ENCODE data around the gene CNKSR3.

CNKSR3 gene

GRCh38 chr6:154428897-154429296 is 81.6 kb downstream of the CNKSR3 start:
- no peak overlapping the region for H3K4me3 ChIP-seq (ENCODE audit: low read depth, low read length)

- no peak overlapping the region for H3K4me3 ChIP-seq (ENCODE audit: low read depth, low read length)
These were observed 83.0 kb downstream of the CNKSR3 start for GRCh38 chr6:154427446-154427845.

GRCh38 chr6:154426997-154427396 is 83.5 kb downstream of the CNKSR3 start:
- no peak overlapping the region for H3K4me3 ChIP-seq (ENCODE audit: low read depth, low read length)

GRCh38 chr6:154425034-154425433 is 85.5 kb downstream of the CNKSR3 start:
- no peak overlapping the region for H3K4me3 ChIP-seq (ENCODE audit: low read depth, low read length)

GRCh38 chr6:154414021-154414813 is 96.3 kb downstream of the CNKSR3 start:
- no peak overlapping the region for H3K4me3 ChIP-seq (ENCODE audit: low read depth, low read length)

- no peak overlapping the region for H3K4me3 ChIP-seq (ENCODE audit: low read depth, low read length)
These were observed 98.2 kb downstream of the CNKSR3 start for GRCh38 chr6:154412106-154412820.

GRCh38 chr6:154411076-154411475 is 99.4 kb downstream of the CNKSR3 start:
- H3K4me3 ChIP-seq (ENCODE audit: low read depth, low read length), result no peak overlapping the region

- no peak overlapping the region for H3K4me3 ChIP-seq (ENCODE audit: low read depth, low read length)
These were observed 99.8 kb downstream of the CNKSR3 start for GRCh38 chr6:154410619-154411072.

GRCh38 chr6:154408891-154409500 is 101.5 kb downstream of the CNKSR3 start:
- no peak overlapping the region for H3K4me3 ChIP-seq (ENCODE audit: low read depth, low read length)

- H3K4me3 ChIP-seq (ENCODE audit: low read depth, low read length), result no peak overlapping the region
These were observed 103.0 kb downstream of the CNKSR3 start for GRCh38 chr6:154407440-154407839.

GRCh38 chr6:154406869-154407268 is 103.6 kb downstream of the CNKSR3 start:
- no peak overlapping the region for H3K4me3 ChIP-seq (ENCODE audit: low read depth, low read length)

GRCh38 chr6:154406301-154406700 is 104.2 kb downstream of the CNKSR3 start:
- H3K4me3 ChIP-seq (ENCODE audit: low read depth, low read length), result no peak overlapping the region

GRCh38 chr6:154404791-154405400 is 105.6 kb downstream of the CNKSR3 start:
- no peak overlapping the region for H3K4me3 ChIP-seq (ENCODE audit: low read depth, low read length)

- H3K4me3 ChIP-seq (ENCODE audit: low read depth, low read length), result no peak overlapping the region
These were observed 106.7 kb downstream of the CNKSR3 start for GRCh38 chr6:154403788-154404187.

GRCh38 chr6:154402081-154402780 is 108.3 kb downstream of the CNKSR3 start:
- no peak overlapping the region for H3K4me3 ChIP-seq (ENCODE audit: low read depth, low read length)

- no peak overlapping the region for H3K4me3 ChIP-seq (ENCODE audit: low read depth, low read length)
These were observed 111.4 kb downstream of the CNKSR3 start for GRCh38 chr6:154399097-154399496.

GRCh38 chr6:154397491-154398195 is 112.8 kb downstream of the CNKSR3 start:
- no peak overlapping the region for H3K4me3 ChIP-seq (ENCODE audit: low read depth, low read length)

- H3K4me3 ChIP-seq (ENCODE audit: low read depth, low read length), result no peak overlapping the region
These were observed 114.6 kb downstream of the CNKSR3 start for GRCh38 chr6:154395878-154396277.

- H3K4me3 ChIP-seq (ENCODE audit: low read depth, low read length), result no peak overlapping the region
These were observed 115.2 kb downstream of the CNKSR3 start for GRCh38 chr6:154395316-154395715.

- H3K4me3 ChIP-seq (ENCODE audit: low read depth, low read length), result no peak overlapping the region
These were observed 115.9 kb downstream of the CNKSR3 start for GRCh38 chr6:154394571-154394970.

Data from iPS-11a (cell line).